Measurements from ENCODE around the gene SREBF1. TPM values are rescaled to one million over a fixed set of nuclear protein-coding genes. Genes with fewer than 3 reads are reported as not detected.

The SREBF1 gene
- total and polyA plus RNA-seq, 12 donors: 9.0 to 61.2 (median 20.1) TPM

GRCh38 chr17:17792551-17793377 is 44.0 kb downstream of the SREBF1 start:
- peaks cover 28 to 64% (median 51%) of the 10 kb centered on the region in 9 donors for H3K4me1 ChIP-seq
- ATAC-seq: peak; percentile 39 to 68 (median 56)
- H3K27ac ChIP-seq: peak overlapping the region in 9 of 10 donors; percentile 43 to 75 (median 59)
- no peaks in the 10 kb centered on the region for H3K9me3 ChIP-seq
- intact Hi-C loops (cut with DNase I): loop anchor here in 3 of 10 donors (5.0 kb wide), 2 partner anchors 105 to 110 kb away; partner anchors contain the start of gene RAI1 (in 2 of the 3)
- peak overlapping the region in 3 of 10 donors; percentile 0 to 23 (median 14) for H3K4me3 ChIP-seq
- WGBS, 2 donors: 26 to 41% methylated on average over 36 to 38 of the region's 38 CpGs
- peak in 1 of 2 donors; percentile 63 for DNase-seq
- H3K36me3 ChIP-seq: peaks cover 0 to 49% (median 19%) of the 10 kb centered on the region in 9 donors
- no peak for TF ChIP-seq CTCF (IDR thresholded peaks at IDR 0.05)
- H3K27me3 ChIP-seq: no peaks in the 10 kb centered on the region

- peaks cover 28 to 63% (median 51%) of the 10 kb centered on the region in 9 donors for H3K4me1 ChIP-seq
- DNase-seq: no peak
- no peak for TF ChIP-seq CTCF (IDR thresholded peaks at IDR 0.05)
- 32 to 56% methylated on average over 18 of the region's 18 CpGs for WGBS, 2 donors
- intact Hi-C loops (cut with DNase I): loop anchor here in 3 of 10 donors (5.0 kb wide), 2 partner anchors 105 to 110 kb away; partner anchors contain the start of gene RAI1 (in 2 of the 3)
- H3K27ac ChIP-seq: peak overlapping the region in 9 of 10 donors; percentile 46 to 75 (median 59)
- H3K4me3 ChIP-seq: no peak overlapping the region
- H3K27me3 ChIP-seq: no peaks in the 10 kb centered on the region
- peak in 3 of 8 donors; percentile 4 to 38 (median 26) for ATAC-seq
- H3K36me3 ChIP-seq: peaks cover 0 to 42% (median 19%) of the 10 kb centered on the region in 9 donors
- H3K9me3 ChIP-seq: no peaks in the 10 kb centered on the region
Observed at GRCh38 chr17:17792037-17792550, 44.7 kb downstream of the SREBF1 start.

- DNase-seq (no peak), ATAC-seq (no peak)
- Histone ChIP-seq H3K27me3 (no peaks in the 10 kb centered on the region), H3K9me3 (no peaks in the 10 kb centered on the region), H3K36me3 (peaks cover 0 to 29% (median 9%) of the 10 kb centered on the region in 9 donors), H3K4me1 (peaks cover 28 to 74% (median 54%) of the 10 kb centered on the region in 9 donors), H3K27ac (peak overlapping the region in 6 of 10 donors; percentile 17 to 75 (median 45)), H3K4me3 (peak overlapping the region in 1 of 10 donors; percentile 17)
- intact Hi-C loops (cut with DNase I): loop anchor here in 3 of 10 donors (5.0 kb wide), 2 partner anchors 104 to 109 kb away; partner anchors contain the start of gene RAI1 (in 2 of the 3)
- no peak for TF ChIP-seq CTCF (IDR thresholded peaks at IDR 0.05)
- 59 to 61% methylated on average over 26 of the region's 26 CpGs for WGBS, 2 donors
Observed at GRCh38 chr17:17790637-17791464, 45.9 kb downstream of the SREBF1 start.

Measured in heart right ventricle (tissue), 16 donors.